GM12873 (cell line): ENCODE results near the gene KCNA3.

ENCODE experiments used
- TF ChIP-seq, protein P1 (sequence below): IDR thresholded peaks from 2 replicates; pipeline ENCODE4 v1.5.1; 2012; ENCODE audit warnings: low read depth, mild to moderate bottlenecking, moderate library complexity, low read length, control low read depth; ENCODE audit not compliant: insufficient read depth; ENCODE audit errors: missing control alignments

KCNA3 gene

DNA sequence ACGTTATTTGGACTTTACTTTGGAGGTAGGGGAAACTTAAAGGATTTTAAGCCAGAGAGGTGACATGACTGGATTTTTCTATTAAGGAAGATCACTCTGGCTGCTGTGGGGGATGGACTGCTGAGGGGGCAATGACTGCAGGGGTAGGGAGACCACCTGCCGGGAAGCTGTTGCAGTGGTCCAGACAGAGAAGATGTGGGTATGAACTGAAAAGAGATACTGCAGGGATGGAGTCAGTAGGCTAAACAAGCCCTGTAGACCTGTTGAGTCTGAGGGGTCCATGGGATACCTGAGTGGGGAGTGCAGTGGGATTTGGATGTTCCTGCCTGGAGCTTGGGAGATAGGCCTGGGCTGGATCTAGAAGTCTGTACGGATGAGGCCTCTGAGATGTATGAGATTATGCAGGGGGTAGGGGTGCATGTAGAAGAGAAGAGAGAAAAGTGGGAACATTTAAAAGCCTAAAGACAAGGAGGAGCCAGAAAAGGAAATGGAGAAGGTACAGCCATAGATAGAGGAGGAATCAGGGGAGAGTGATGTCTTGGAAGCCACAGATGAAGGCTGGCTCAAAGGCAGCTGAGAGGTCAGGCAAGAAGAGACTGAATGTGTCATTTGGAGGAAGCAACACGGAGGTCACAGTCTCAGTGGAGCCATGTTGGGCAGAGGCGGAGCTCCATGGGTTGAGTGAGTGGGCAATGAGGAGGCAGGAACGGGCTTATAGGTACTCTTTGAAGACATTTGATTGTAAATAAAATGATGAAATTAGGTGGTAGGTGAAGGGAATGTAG, 42.7 kb downstream of the KCNA3 start:
- TF ChIP-seq, protein P1, sequence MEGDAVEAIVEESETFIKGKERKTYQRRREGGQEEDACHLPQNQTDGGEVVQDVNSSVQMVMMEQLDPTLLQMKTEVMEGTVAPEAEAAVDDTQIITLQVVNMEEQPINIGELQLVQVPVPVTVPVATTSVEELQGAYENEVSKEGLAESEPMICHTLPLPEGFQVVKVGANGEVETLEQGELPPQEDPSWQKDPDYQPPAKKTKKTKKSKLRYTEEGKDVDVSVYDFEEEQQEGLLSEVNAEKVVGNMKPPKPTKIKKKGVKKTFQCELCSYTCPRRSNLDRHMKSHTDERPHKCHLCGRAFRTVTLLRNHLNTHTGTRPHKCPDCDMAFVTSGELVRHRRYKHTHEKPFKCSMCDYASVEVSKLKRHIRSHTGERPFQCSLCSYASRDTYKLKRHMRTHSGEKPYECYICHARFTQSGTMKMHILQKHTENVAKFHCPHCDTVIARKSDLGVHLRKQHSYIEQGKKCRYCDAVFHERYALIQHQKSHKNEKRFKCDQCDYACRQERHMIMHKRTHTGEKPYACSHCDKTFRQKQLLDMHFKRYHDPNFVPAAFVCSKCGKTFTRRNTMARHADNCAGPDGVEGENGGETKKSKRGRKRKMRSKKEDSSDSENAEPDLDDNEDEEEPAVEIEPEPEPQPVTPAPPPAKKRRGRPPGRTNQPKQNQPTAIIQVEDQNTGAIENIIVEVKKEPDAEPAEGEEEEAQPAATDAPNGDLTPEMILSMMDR = no peak

DNA sequence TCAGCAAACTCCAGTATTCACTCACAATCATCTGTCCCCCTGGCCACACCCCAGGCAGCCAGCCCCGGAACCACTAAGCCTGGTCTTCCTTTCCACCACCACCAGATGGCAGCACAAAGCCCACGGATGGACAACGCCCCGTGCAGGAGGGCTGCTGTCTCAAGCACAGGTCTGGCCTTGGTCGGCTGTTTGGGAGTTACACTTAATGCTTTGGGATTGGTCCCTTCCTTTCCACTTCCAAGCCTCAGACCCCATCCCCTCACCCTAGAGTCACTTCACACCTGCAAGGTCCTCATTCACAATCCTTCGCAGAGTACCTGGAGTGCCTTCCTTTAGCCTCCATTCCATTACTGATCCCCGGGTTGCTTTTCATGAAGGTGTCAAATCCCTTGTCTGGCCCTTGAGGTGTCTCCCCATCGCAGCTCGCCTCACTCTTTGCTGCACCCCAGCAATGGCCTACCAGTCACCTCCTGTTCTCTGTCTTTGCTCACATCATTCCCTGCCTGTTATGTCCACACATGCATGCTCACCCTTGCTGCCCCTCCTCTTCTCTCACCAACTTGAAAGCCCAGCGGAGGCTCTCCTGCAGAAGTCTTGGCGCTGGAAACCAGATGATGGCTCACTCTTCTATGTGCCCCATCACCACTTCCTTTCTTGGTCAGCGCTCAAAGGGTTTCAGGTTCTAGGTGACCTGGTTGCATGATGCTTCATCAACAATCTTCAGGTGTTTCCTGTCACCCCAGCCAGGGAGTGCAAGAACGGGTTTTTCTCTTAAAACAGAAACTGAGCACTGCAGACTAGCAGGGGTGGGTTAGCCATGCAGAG, 43.7 kb downstream of the KCNA3 start:
- TF ChIP-seq, protein P1 = peak; percentile 86

DNA sequence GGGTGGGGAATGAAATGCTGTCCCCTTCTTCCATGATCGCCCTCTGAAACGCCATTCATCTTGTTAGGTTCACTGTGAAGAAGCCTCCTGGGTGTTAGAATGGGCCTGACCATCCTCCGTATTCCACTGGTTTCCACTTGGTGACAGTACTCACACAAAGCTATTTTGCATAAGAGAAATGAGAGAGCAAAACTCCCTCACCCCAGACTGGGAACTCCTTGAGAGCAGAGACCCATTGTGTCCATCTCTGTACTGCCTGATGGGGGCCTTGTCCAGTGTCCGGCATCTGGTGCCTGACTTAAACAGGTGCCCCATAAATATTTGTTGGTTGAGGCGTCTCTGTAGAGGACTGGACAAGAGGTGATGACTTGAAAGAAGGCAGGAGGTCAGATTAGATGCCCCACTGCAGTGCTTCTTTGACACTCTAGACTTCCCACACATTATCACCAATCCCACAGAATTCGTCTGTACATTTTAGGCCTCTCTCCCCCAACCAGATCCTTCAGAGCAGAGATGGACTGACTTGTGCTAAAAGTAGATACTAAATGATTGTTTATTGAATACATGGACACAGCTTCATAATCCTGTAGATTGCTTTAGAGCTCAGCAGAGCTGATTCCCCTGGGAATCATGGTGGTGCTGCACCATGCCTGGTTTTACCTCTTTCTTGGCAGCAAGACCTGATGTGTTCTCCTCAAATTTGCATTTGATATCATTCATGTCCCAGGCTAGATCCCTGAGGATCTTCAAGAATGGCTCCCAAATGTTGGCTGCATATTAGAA, 46.2 kb downstream of the KCNA3 start:
- TF ChIP-seq, protein P1 = no peak

DNA sequence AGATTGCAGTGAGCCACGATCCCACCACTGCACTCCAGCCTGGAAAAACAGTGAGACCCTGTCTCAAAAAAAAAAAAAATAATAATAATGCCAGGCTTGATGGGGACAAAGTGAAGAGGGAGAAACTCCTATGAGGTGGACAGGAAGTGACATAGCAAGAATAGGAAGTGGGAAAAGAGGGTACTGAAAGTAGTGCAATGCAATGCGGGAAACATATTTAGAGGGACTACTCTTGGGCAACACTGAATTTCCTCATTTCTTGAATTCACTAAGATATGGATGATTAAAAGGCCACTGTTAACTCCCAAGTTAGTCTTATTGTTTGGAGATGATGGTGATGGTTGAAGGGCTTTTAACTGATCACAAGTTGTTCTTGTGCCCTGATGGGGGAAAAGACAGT, 47.0 kb downstream of the KCNA3 start:
- TF ChIP-seq, protein P1 = no peak

DNA sequence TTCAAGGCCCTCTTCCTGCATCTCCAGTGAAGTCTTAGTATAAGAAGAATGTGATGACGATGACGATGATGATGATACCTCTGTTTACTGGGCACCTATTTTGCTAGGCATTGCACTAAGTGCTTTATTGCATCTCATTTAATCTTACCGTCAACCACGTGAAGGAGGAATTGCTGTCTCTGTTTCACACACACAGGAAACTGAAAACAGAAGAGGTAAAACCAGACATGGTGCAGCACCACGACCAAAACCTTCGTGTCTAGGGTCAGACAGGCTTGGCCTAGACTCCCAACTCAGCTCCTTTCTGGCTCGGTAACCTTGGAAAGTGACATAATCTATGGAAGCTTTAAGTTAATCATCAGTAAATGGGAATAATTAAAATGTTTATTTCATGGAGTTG, 47.9 kb downstream of the KCNA3 start:
- TF ChIP-seq, protein P1 = no peak
